PFSK-1 (cell line): ENCODE measurements around the gene PLOD2.

Experiments used
- FOXP2 ChIP-seq: optimal IDR thresholded peaks from 2 replicates; pipeline ENCODE3; 2011; ENCODE audit warnings: borderline replicate concordance, control low read depth, inconsistent platforms; ENCODE audit not compliant: insufficient read depth; ENCODE audit errors: extremely low read length, extremely low read depth
- POLR2AphosphoS5 ChIP-seq: IDR thresholded peaks from 2 replicates; pipeline ENCODE4 v1.6.1; 2012; ENCODE audit warnings: low read depth, mild to moderate bottlenecking, control low read depth, low read length, moderate library complexity
- SIN3A ChIP-seq: IDR thresholded peaks from 2 replicates; pipeline ENCODE4 v1.6.1; 2012; ENCODE audit warnings: mild to moderate bottlenecking, low read length, moderate library complexity, borderline replicate concordance; ENCODE audit not compliant: insufficient read depth
- TAF1 ChIP-seq: IDR thresholded peaks from 2 replicates; pipeline ENCODE4 v1.6.1; 2012; ENCODE audit warnings: low read length, control low read depth, borderline replicate concordance; ENCODE audit not compliant: insufficient read depth
- TF ChIP-seq, protein P1 (sequence below), 2 experiments: IDR thresholded peaks; 2 replicates each; pipeline versions ENCODE4 v1.6.1 to v1.8.0; 2011 to 2012; ENCODE audit warnings: low read depth in 2 of 2, low read length in 2 of 2, control low read depth in 1 of 2, inconsistent platforms in 1 of 2, mild to moderate bottlenecking in 1 of 2, moderate library complexity in 1 of 2; ENCODE audit not compliant: insufficient read depth in 1 of 2

PLOD2 gene

DNA sequence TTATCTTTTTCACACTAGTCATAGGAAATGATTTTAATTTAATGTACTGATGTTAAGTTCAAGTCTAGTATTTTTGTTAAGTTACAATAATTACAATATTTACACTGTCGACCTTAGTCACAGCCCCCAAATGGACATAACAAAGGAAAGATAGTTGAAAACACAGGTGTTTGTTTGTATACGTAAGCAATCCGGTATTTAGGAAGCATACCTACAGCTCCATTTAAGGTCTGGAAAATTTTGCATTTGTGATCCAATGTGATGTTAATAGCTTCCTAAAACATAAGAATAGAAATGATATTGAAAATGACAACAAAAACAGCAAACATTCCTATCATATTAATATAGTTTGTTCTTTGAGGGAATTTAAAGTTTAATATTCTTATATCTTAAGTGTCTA is 56.9 kb downstream of the PLOD2 start:
- no peak for TF ChIP-seq FOXP2
- TF ChIP-seq SIN3A, result no peak
- TF ChIP-seq TAF1, result no peak
- TF ChIP-seq, protein P1, sequence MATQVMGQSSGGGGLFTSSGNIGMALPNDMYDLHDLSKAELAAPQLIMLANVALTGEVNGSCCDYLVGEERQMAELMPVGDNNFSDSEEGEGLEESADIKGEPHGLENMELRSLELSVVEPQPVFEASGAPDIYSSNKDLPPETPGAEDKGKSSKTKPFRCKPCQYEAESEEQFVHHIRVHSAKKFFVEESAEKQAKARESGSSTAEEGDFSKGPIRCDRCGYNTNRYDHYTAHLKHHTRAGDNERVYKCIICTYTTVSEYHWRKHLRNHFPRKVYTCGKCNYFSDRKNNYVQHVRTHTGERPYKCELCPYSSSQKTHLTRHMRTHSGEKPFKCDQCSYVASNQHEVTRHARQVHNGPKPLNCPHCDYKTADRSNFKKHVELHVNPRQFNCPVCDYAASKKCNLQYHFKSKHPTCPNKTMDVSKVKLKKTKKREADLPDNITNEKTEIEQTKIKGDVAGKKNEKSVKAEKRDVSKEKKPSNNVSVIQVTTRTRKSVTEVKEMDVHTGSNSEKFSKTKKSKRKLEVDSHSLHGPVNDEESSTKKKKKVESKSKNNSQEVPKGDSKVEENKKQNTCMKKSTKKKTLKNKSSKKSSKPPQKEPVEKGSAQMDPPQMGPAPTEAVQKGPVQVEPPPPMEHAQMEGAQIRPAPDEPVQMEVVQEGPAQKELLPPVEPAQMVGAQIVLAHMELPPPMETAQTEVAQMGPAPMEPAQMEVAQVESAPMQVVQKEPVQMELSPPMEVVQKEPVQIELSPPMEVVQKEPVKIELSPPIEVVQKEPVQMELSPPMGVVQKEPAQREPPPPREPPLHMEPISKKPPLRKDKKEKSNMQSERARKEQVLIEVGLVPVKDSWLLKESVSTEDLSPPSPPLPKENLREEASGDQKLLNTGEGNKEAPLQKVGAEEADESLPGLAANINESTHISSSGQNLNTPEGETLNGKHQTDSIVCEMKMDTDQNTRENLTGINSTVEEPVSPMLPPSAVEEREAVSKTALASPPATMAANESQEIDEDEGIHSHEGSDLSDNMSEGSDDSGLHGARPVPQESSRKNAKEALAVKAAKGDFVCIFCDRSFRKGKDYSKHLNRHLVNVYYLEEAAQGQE (IDR thresholded peaks at IDR 0.05; ENCODE audit: insufficient read depth in 1 of 2, low read depth in 2 of 2, low read length in 2 of 2), result no peak
- no peak for TF ChIP-seq POLR2AphosphoS5

DNA sequence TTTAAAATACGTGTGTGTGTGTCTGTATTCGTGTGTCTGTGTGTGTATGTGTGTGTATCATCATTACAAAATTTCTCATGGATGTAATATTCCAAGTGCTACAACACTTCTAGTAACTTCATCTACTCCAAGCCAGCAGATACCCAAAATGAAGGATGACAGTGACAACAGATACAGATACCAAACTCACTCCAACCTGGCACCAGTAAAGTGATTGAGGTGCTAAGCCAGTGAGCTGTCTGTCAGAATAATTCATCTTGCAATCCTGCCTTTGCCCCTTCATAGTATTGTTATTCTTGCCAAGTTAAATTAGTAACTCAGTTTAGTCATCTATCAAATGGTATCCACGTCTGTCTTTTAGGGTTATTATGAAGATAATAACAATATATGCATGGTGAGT is 58.1 kb downstream of the PLOD2 start:
- TF ChIP-seq TAF1 (no peak), SIN3A (no peak), POLR2AphosphoS5 (no peak), FOXP2 (no peak)
- TF ChIP-seq, protein P1 (IDR thresholded peaks at IDR 0.05; ENCODE audit: insufficient read depth in 1 of 2, low read depth in 2 of 2, low read length in 2 of 2), result no peak

DNA sequence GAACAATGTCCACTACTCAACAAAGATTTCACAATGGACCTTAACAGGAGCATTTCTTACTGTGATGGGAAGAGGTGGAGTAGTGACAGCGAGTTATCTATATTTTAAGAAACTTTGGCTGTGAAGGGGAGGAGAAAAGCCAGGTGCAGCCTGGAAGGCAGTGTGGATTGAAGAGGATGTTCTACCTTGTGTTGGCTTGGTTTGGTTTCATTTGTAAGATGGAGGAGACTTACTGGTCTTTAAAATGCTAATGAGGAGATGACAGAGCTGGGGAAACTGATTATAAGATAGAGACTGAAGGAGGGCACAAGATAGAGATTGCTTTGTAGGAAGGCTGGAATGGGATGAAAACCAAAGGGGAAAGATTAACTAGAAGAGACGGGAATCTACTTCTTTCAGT is 59.4 kb downstream of the PLOD2 start:
- no peak for TF ChIP-seq FOXP2
- TF ChIP-seq POLR2AphosphoS5, result no peak
- TF ChIP-seq, protein P1 (IDR thresholded peaks at IDR 0.05; ENCODE audit: insufficient read depth in 1 of 2, low read depth in 2 of 2, low read length in 2 of 2), result no peak
- TF ChIP-seq TAF1, result no peak
- no peak for TF ChIP-seq SIN3A

DNA sequence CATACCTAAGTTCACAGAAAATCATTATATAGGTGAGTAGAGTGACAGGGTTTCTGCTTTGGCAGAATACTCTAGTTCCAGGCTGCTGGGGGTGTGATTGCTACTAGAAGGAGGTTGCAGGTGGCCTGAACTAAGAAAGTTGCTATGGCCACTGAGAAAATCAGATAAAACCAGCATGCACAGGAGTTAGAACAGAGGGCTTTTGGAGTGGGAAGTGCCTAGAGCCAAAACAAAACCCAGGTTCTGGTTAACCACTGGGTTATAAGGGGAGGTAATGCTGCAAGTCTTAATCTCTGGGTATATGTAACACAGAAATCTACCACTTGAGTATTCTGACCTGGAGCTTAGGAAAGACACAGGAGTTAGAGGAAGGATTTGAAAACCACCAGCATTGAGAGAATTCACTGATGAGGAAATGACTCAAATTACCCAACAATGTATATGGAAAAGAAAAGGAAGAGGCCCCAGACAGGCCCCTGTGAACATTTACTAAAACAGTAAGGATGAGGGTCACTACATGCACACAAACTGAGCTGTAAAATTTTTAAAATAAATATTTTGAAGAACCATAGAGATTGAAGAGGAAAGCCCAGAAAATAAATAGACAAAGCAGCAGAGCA is 60.0 kb downstream of the PLOD2 start:
- TF ChIP-seq SIN3A, result no peak
- TF ChIP-seq, protein P1 (IDR thresholded peaks at IDR 0.05; ENCODE audit: insufficient read depth in 1 of 2, low read depth in 2 of 2, low read length in 2 of 2), result no peak
- no peak for TF ChIP-seq FOXP2
- no peak for TF ChIP-seq POLR2AphosphoS5
- TF ChIP-seq TAF1, result no peak

DNA sequence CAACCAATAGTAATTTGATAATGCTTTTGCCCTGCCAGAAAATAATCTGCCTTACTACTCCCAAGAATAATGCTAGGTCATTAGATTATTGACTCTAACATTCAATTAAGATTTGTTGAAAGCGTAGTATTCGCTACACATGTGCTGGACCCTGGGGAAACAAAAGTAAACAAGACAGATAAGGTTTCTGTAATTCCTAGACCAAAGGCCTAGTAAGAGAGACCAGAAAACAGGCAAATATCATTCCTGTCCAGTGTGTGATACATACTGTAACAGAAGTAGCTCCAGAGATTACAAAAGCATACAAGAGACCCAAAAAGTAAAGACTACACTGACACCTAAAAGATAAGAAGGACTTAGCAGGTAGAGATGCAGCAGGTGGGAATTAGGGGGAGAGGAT is 60.8 kb downstream of the PLOD2 start:
- TF ChIP-seq SIN3A, result no peak
- TF ChIP-seq TAF1, result no peak
